Esophagus (tissue), 2 donors: ENCODE measurements around the gene TENM4. TPM values are rescaled to one million over a fixed set of nuclear protein-coding genes. Genes with fewer than 3 reads are reported as not detected.

ENCODE experiments used
- H3K27ac ChIP-seq, 2 donors: one replicate each; pipeline ENCODE4 v1.5.1; 2013; ENCODE audit warnings: low read depth in 2 of 2, mild to moderate bottlenecking in 2 of 2, inconsistent platforms in 1 of 2, low read length in 1 of 2, moderate library complexity in 1 of 2
- H3K27me3 ChIP-seq, 2 donors: one replicate each; pipeline ENCODE4 v1.6.1; 2013; ENCODE audit warnings: low read length in 2 of 2, control low read depth in 1 of 2, mild to moderate bottlenecking in 1 of 2; ENCODE audit not compliant: insufficient read depth in 2 of 2, control insufficient read depth in 1 of 2
- H3K36me3 ChIP-seq, 2 donors: one replicate each; pipeline ENCODE4 v1.6.1; 2013; ENCODE audit warnings: low read length in 1 of 2; ENCODE audit not compliant: control insufficient read depth in 2 of 2, insufficient read depth in 2 of 2
- H3K4me1 ChIP-seq, 2 donors: one replicate each; pipeline ENCODE4 v1.6.1; 2013; ENCODE audit warnings: low read length in 1 of 2; ENCODE audit not compliant: control insufficient read depth in 2 of 2, insufficient read depth in 2 of 2
- H3K4me3 ChIP-seq, 2 donors: one replicate each; pipeline ENCODE4 v1.5.1; 2013; ENCODE audit warnings: low read length in 2 of 2, mild to moderate bottlenecking in 2 of 2, low read depth in 1 of 2, moderate library complexity in 1 of 2
- H3K9me3 ChIP-seq, 2 donors: one replicate each; pipeline ENCODE4 v1.6.1; 2013; ENCODE audit warnings: mild to moderate bottlenecking in 2 of 2, low read depth in 1 of 2, low read length in 1 of 2, moderate library complexity in 1 of 2; ENCODE audit not compliant: control insufficient read depth in 2 of 2, insufficient read depth in 1 of 2
- WGBS, 2 donors: extraction: QIAGEN DNeasy Blood & Tissue Kit; methylation state at CpG; one replicate each; pipeline ENCODE4 v1.1.7; 2013; 5-methylcytosine and 5-hydroxymethylcytosine counted together
- polyA plus RNA-seq, 2 donors: library from polyadenylated mRNA; stranded (reverse); fragments of 200-250 nt; gene quantifications; one replicate each; pipeline ENCODE4 v1.2.3, GENCODE V29; 2013
- donor health status: healthy with polysubstance abuse.
- donor health status: Bipolar disorder and iron deficiency.

TENM4 gene
- polyA plus RNA-seq, 2 donors: 1.3 to 4.1 TPM

- peaks cover 2 to 3% of the 10 kb centered on the region in 2 donors for H3K4me1 ChIP-seq
- H3K27me3 ChIP-seq: no peaks in the 10 kb centered on the region
- H3K9me3 ChIP-seq: no peaks in the 10 kb centered on the region
- H3K4me3 ChIP-seq: no peak overlapping the region
- H3K36me3 ChIP-seq: no peaks in the 10 kb centered on the region
- no peak overlapping the region for H3K27ac ChIP-seq
- 62 to 68% methylated on average over 9 of the region's 9 CpGs for WGBS, 2 donors
These were observed 792.6 kb downstream of the TENM4 start for GRCh38 chr11:78647986-78648875.

- Histone ChIP-seq H3K4me1 (peaks cover 0 to 3% of the 10 kb centered on the region in 2 donors), H3K36me3 (no peaks in the 10 kb centered on the region), H3K27me3 (no peaks in the 10 kb centered on the region), H3K9me3 (no peaks in the 10 kb centered on the region), H3K27ac (no peak overlapping the region), H3K4me3 (no peak overlapping the region)
- 78 to 80% methylated on average over 6 of the region's 6 CpGs for WGBS, 2 donors
These were observed 793.4 kb downstream of the TENM4 start for GRCh38 chr11:78647266-78647915.

- 16 to 22% methylated on average over 7 of the region's 7 CpGs for WGBS, 2 donors
- Histone ChIP-seq H3K36me3 (no peaks in the 10 kb centered on the region), H3K4me3 (no peak overlapping the region), H3K27me3 (no peaks in the 10 kb centered on the region), H3K27ac (no peak overlapping the region), H3K4me1 (peaks cover 0 to 3% of the 10 kb centered on the region in 2 donors), H3K9me3 (no peaks in the 10 kb centered on the region)
These were observed 794.2 kb downstream of the TENM4 start for GRCh38 chr11:78646564-78647185.

GRCh38 chr11:78645226-78646202 lies 795.3 kb downstream of the TENM4 start:
- no peak overlapping the region for H3K4me3 ChIP-seq
- WGBS, 2 donors: 26 to 30% methylated on average over 5 of the region's 5 CpGs
- H3K27me3 ChIP-seq: no peaks in the 10 kb centered on the region
- H3K9me3 ChIP-seq: no peaks in the 10 kb centered on the region
- no peak overlapping the region for H3K27ac ChIP-seq
- peaks cover 0 to under 1% of the 10 kb centered on the region in 2 donors for H3K4me1 ChIP-seq
- no peaks in the 10 kb centered on the region for H3K36me3 ChIP-seq

- no peaks in the 10 kb centered on the region for H3K36me3 ChIP-seq
- no peaks in the 10 kb centered on the region for H3K27me3 ChIP-seq
- H3K4me3 ChIP-seq: no peak overlapping the region
- no peaks in the 10 kb centered on the region for H3K4me1 ChIP-seq
- no peak overlapping the region for H3K27ac ChIP-seq
- no peaks in the 10 kb centered on the region for H3K9me3 ChIP-seq
These were observed 797.2 kb downstream of the TENM4 start for GRCh38 chr11:78643676-78644056.

- WGBS, 2 donors: 76 to 78% methylated on average over 5 of the region's 5 CpGs
- no peaks in the 10 kb centered on the region for H3K9me3 ChIP-seq
These were observed 797.7 kb downstream of the TENM4 start for GRCh38 chr11:78642979-78643675.

GRCh38 chr11:78641541-78641940 lies 799.3 kb downstream of the TENM4 start:
- H3K36me3 ChIP-seq: no peaks in the 10 kb centered on the region
- no peaks in the 10 kb centered on the region for H3K9me3 ChIP-seq
- H3K27me3 ChIP-seq: no peaks in the 10 kb centered on the region
- no peak overlapping the region for H3K27ac ChIP-seq
- no peaks in the 10 kb centered on the region for H3K4me1 ChIP-seq
- H3K4me3 ChIP-seq: no peak overlapping the region
- 29 to 31% methylated on average over 1 of the region's 1 CpG for WGBS, 2 donors

More at GRCh38 chr11:78642979-78643675, 797.7 kb downstream of the TENM4 start:
- Histone ChIP-seq H3K27ac (no peak overlapping the region), H3K36me3 (no peaks in the 10 kb centered on the region), H3K27me3 (no peaks in the 10 kb centered on the region), H3K4me1 (no peaks in the 10 kb centered on the region), H3K4me3 (no peak overlapping the region)

GRCh38 chr11:78638704-78639380 lies 802.0 kb downstream of the TENM4 start:
- Histone ChIP-seq H3K4me1 (no peaks in the 10 kb centered on the region), H3K4me3 (no peak overlapping the region), H3K9me3 (peaks cover 0 to under 1% of the 10 kb centered on the region in 2 donors), H3K27ac (no peak overlapping the region), H3K27me3 (no peaks in the 10 kb centered on the region), H3K36me3 (no peaks in the 10 kb centered on the region)
- 92 to 96% methylated on average over 21 to 26 of the region's 26 CpGs for WGBS, 2 donors
